Caco-2 (cell line): ENCODE data around the gene NXPH3. TPM values are rescaled to one million over a fixed set of nuclear protein-coding genes. Genes with fewer than 3 reads are reported as not detected.
"Not testable (repeated sequence)": the region's sequence is repeated elsewhere in the genome, so short reads cannot be mapped to it uniquely, and the experiment has no call there.

Source experiments
- BruUV-seq: library from RNA; stranded (reverse); fragments of 400-500 nt; replicated peaks from 2 replicates; lab custom pipeline; 2021; lab: Mats Ljungman, UMichigan
- CTCF ChIA-PET: fragments of 300-600 bp; sonication (Branson Sonifier 250); formaldehyde crosslinking; loops from one replicate; lab custom pipeline; 2022; ENCODE audit warnings: antibody characterized with exemption; lab: Charles Lee
- POLR2A ChIA-PET: fragments of 300-600 bp; sonication (Branson Sonifier 250); formaldehyde crosslinking; loops from one replicate; lab custom pipeline; 2022; ENCODE audit warnings: antibody characterized with exemption; lab: Charles Lee
- DNase-seq, 2 experiments: peaks; one replicate each; pipeline versions ENCODE4 v3.0.0 to v3.0.0-alpha.2; 2020 to 2022
- H3K27me3 ChIP-seq: replicated peaks from 2 replicates; pipeline ENCODE4 v1.6.0; 2011; ENCODE audit warnings: low read length; ENCODE audit not compliant: control insufficient read depth, insufficient read depth
- H3K36me3 ChIP-seq: 2 replicates; pipeline ENCODE4 v1.5.1; 2011; ENCODE audit warnings: low read length; ENCODE audit not compliant: control insufficient read depth, insufficient read depth
- H3K4me1 ChIP-seq: fragments of 250-450 bp; sonication (Bioruptor Pico); 2 replicates; pipeline ENCODE4 v1.5.1; 2020; ENCODE audit warnings: mild to moderate bottlenecking
- H3K4me3 ChIP-seq: 2 replicates; pipeline ENCODE4 v1.5.1; 2011; ENCODE audit warnings: low read depth, mild to moderate bottlenecking, control low read depth, low read length
- H3K9me3 ChIP-seq: fragments of 250-450 bp; sonication (Bioruptor Pico); 2 replicates; pipeline ENCODE4 v1.5.1; 2020; ENCODE audit warnings: mild to moderate bottlenecking, moderate library complexity
- H3K27ac Mint-ChIP-seq: one replicate; pipeline ENCODE4 v1.8.0; 2022; ENCODE audit warnings: mixed read lengths; ENCODE audit not compliant: unreplicated experiment
- H3K27me3 Mint-ChIP-seq: one replicate; pipeline ENCODE4 v1.8.0; 2022; ENCODE audit warnings: mixed read lengths; ENCODE audit not compliant: insufficient read depth, unreplicated experiment
- H3K36me3 Mint-ChIP-seq: one replicate; pipeline ENCODE4 v1.8.0; 2022; ENCODE audit warnings: mild to moderate bottlenecking, mixed read lengths; ENCODE audit not compliant: insufficient read depth, unreplicated experiment
- H3K4me1 Mint-ChIP-seq: one replicate; pipeline ENCODE4 v1.8.0; 2022; ENCODE audit warnings: low read depth, mixed read lengths; ENCODE audit not compliant: unreplicated experiment
- H3K4me3 Mint-ChIP-seq: one replicate; pipeline ENCODE4 v1.8.0; 2022; ENCODE audit warnings: mild to moderate bottlenecking, moderate library complexity, mixed read lengths; ENCODE audit not compliant: unreplicated experiment
- H3K9me3 Mint-ChIP-seq: one replicate; pipeline ENCODE4 v1.8.0; 2022; ENCODE audit warnings: mixed read lengths; ENCODE audit not compliant: unreplicated experiment
- intact Hi-C: fragments of 100-400 bp; cut with micrococcal nuclease; formaldehyde crosslinking; loops from one replicate; pipeline ENCODE4 v1.10.0; 2022; ENCODE audit not compliant: unreplicated experiment
- total RNA-seq: library from RNA; stranded (reverse); gene quantifications from 2 replicates; pipeline ENCODE4 v1.2.3, GENCODE V29; 2022
- TF ChIP-seq, protein P1 (sequence below), 2 experiments: fragments of 200-600 bp in 1 of 2; IDR thresholded peaks; 1 replicate in 1 of 2; 2 replicates in 1 of 2; pipeline versions ENCODE4 v1.5.1 to v1.8.0; 2011 to 2022; ENCODE audit warnings: antibody characterized with exemption in 1 of 2, control low read depth in 1 of 2, inconsistent platforms in 1 of 2, low read depth in 1 of 2, low read length in 1 of 2, mild to moderate bottlenecking in 1 of 2, moderate library complexity in 1 of 2; ENCODE audit not compliant: insufficient read depth in 1 of 2, severe bottlenecking in 1 of 2, unreplicated experiment in 1 of 2

The NXPH3 gene
- total RNA-seq, 1 experiment from 2014 or later: 2.0 TPM

GRCh38 chr17:49549691-49550678 is 25.7 kb upstream of the NXPH3 start:
- Mint-ChIP-seq H3K36me3 (no peaks in the 10 kb centered on the region), H3K27ac (no peak overlapping the region), H3K4me3 (no peak overlapping the region), H3K4me1 (peaks cover 9% of the 10 kb centered on the region), H3K9me3 (no peaks in the 10 kb centered on the region), H3K27me3 (no peaks in the 10 kb centered on the region)
- no peaks in the 10 kb centered on the region for H3K9me3 ChIP-seq
- H3K36me3 ChIP-seq: no peaks in the 10 kb centered on the region
- CTCF ChIA-PET: interaction anchor here (1.3 kb wide), 1 partner anchor 54 kb away, joined by 9 read pairs; the partner anchor contains the start of gene NGFR
- no peak overlapping the region for H3K4me3 ChIP-seq
- peaks cover 5% of the 10 kb centered on the region; the same call in 1 of the 2 replicates for H3K4me1 ChIP-seq
- no peaks in the 10 kb centered on the region for H3K27me3 ChIP-seq
- TF ChIP-seq, protein P1, sequence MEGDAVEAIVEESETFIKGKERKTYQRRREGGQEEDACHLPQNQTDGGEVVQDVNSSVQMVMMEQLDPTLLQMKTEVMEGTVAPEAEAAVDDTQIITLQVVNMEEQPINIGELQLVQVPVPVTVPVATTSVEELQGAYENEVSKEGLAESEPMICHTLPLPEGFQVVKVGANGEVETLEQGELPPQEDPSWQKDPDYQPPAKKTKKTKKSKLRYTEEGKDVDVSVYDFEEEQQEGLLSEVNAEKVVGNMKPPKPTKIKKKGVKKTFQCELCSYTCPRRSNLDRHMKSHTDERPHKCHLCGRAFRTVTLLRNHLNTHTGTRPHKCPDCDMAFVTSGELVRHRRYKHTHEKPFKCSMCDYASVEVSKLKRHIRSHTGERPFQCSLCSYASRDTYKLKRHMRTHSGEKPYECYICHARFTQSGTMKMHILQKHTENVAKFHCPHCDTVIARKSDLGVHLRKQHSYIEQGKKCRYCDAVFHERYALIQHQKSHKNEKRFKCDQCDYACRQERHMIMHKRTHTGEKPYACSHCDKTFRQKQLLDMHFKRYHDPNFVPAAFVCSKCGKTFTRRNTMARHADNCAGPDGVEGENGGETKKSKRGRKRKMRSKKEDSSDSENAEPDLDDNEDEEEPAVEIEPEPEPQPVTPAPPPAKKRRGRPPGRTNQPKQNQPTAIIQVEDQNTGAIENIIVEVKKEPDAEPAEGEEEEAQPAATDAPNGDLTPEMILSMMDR (IDR thresholded peaks at IDR 0.05; ENCODE audit: insufficient read depth in 1 of 2, low read depth in 1 of 2, low read length in 1 of 2, severe bottlenecking in 1 of 2, unreplicated experiment in 1 of 2): no peak
- POLR2A ChIA-PET: no interaction called here
- no TSS peak for BruUV-seq
- intact Hi-C loops: loop anchor here (2.0 kb wide), 1 partner anchor 53 kb away; no protein-coding TSS in a partner anchor
- DNase-seq: peak in 1 of 2 experiments; percentile 50

DNA sequence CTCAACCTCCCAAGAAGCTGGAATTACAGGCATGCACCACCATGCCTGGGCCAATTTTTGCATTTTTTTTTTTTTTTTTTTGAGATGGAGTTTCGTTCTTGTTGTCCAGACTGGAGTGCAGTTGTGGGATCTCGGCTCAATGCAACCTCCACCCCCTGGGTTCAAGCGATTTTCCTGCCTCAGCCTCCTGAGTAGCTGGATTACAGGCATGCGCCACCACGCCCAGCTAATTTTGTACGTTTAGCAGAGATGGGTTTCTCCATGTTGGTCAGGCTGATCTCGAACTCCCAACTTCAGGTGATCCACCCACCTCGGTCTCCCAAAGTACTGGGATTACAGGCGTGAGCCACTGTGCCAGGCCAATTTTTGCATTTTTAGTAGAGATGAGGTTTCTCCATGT is 24.9 kb upstream of the NXPH3 start:
- POLR2A ChIA-PET, intact Hi-C loops, H3K4me3 ChIP-seq, H3K27me3 ChIP-seq, H3K4me1 ChIP-seq, H3K36me3 Mint-ChIP-seq, H3K27ac Mint-ChIP-seq, H3K27me3 Mint-ChIP-seq, H3K9me3 Mint-ChIP-seq, H3K36me3 ChIP-seq, H3K4me3 Mint-ChIP-seq, H3K9me3 ChIP-seq, BruUV-seq, H3K4me1 Mint-ChIP-seq: not testable (repeated sequence)
- peak in 1 of 2 experiments; percentile 22 for DNase-seq
- CTCF ChIA-PET: interaction anchor here (0.5 to 1.3 kb wide), 4 partner anchors 10 to 256 kb away, joined by 3 to 9 read pairs (median 4); partner anchors contain the start of gene NGFR

DNA sequence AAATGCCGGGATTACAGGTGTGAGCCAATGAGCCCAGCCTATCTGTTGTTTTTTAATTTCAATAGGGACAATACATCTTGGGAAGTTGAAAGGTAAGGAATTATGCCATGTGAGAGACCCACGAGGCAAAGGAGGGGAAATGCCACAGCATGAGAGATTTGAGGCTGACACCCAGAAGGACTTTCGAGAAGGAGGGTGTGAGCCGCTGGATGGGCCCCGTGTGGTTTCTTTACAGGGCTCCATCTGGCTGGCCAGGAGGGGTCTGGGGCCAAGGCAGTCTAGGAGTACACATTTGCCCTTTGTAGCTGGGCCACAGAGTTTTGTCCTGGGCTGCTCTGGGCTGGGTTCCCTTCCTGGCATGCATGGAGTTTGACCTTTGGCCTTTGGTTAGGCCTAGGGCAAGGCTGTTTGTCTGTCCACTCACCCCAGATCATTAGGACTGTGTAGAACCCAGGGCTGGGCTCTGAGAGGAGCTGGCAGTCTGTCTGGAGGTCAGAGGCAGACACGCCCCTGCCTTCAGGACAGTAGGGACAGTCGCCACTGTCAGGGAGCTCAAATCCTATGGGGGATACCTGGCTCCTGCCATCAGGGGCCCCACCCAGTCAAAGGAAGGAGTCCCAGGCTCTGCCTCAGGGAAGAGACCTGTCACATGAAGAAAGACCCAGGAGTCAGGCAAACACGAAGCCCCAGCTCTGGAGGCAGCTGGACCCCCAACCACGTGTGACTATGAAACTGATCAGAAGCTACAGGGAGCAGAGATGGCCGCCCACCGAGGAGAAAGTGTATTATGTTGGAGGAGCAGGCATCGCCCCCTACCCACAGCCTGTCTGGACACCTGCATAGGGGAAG is 24.2 kb upstream of the NXPH3 start:
- Mint-ChIP-seq H3K27me3 (no peaks in the 10 kb centered on the region), H3K36me3 (no peaks in the 10 kb centered on the region), H3K4me1 (peaks cover 9% of the 10 kb centered on the region), H3K9me3 (no peaks in the 10 kb centered on the region), H3K27ac (no peak overlapping the region), H3K4me3 (no peak overlapping the region)
- peak in 1 of 2 experiments; percentile 60 for DNase-seq
- no TSS peak for BruUV-seq
- Histone ChIP-seq H3K4me1 (peaks cover 5% of the 10 kb centered on the region; the same call in 1 of the 2 replicates), H3K36me3 (no peaks in the 10 kb centered on the region), H3K4me3 (no peak overlapping the region), H3K27me3 (no peaks in the 10 kb centered on the region), H3K9me3 (no peaks in the 10 kb centered on the region)
- CTCF ChIA-PET: interaction anchor here (0.5 to 2.3 kb wide), 7 partner anchors 10 to 256 kb away, joined by 3 to 10 read pairs (median 3); partner anchors contain the start of genes NGFR and PHB1
- TF ChIP-seq, protein P1 (IDR thresholded peaks at IDR 0.05; ENCODE audit: insufficient read depth in 1 of 2, low read depth in 1 of 2, low read length in 1 of 2, severe bottlenecking in 1 of 2, unreplicated experiment in 1 of 2): no peak
- intact Hi-C loops: no loop called here
- POLR2A ChIA-PET: no interaction called here
